ENCODE measurements around the gene MTMR8. TPM values are rescaled to one million over a fixed set of nuclear protein-coding genes. Genes with fewer than 3 reads are reported as not detected.
"Not testable (repeated sequence)": the region's sequence is repeated elsewhere in the genome, so short reads cannot be mapped to it uniquely, and the experiment has no call there.

MTMR8 gene
- polyA plus RNA-seq, 1 donor (not counting 4 experiments of a cell fraction or from before 2014, with no cell fraction given) = 1.1 TPM

- H3K27ac ChIP-seq (ENCODE audit: control insufficient read depth, insufficient read depth, low read length) = no peak overlapping the region
- DNase-seq (ENCODE audit: low read depth, low spot score) (no peak), FAIRE-seq (no peak)
- no peaks in the 10 kb centered on the region for H3K27me3 ChIP-seq (ENCODE audit: control insufficient read depth, extremely low read depth, insufficient read depth, low read length)
- H3K9me3 ChIP-seq (ENCODE audit: control insufficient read depth, low read depth, low read length) = no peaks in the 10 kb centered on the region
- H3K36me3 ChIP-seq (ENCODE audit: control insufficient read depth in 2 of 2, extremely low read depth in 1 of 2, insufficient read depth in 2 of 2, low read length in 2 of 2) = no peaks in the 10 kb centered on the region
- H3K79me2 ChIP-seq (ENCODE audit: control insufficient read depth, insufficient read depth, low read length) = no peaks in the 10 kb centered on the region
- dilution Hi-C loops (cut with MboI; ENCODE audit: extremely low pct_ligation_motif_present, low sequenced_read_pairs) = no loop called here
- H3K4me1 ChIP-seq (ENCODE audit: control insufficient read depth, extremely low read depth, insufficient read depth, low read length) = no peaks in the 10 kb centered on the region
- no peak overlapping the region for H3K9ac ChIP-seq (ENCODE audit: control insufficient read depth, extremely low read depth, insufficient read depth, low read length)
- no peak overlapping the region for H3K4me3 ChIP-seq (ENCODE audit: control insufficient read depth in 2 of 3, extremely low read depth in 1 of 3, insufficient read depth in 2 of 3, low read depth in 1 of 3, low read length in 3 of 3)
- TF ChIP-seq CTCF (optimal IDR thresholded peaks at IDR 0.05 in 1 of 3, IDR thresholded peaks at IDR 0.05 in 1 of 3, conservative IDR thresholded peaks at IDR 0.05 in 1 of 3; ENCODE audit: extremely low read depth in 1 of 3, insufficient read depth in 2 of 3, low read length in 3 of 3) (no peak), EZH2 (IDR thresholded peaks at IDR 0.05; ENCODE audit: low read length) (no peak)
- H3K4me2 ChIP-seq (ENCODE audit: control insufficient read depth, extremely low read depth, insufficient read depth, low read depth, low read length) = no peak overlapping the region
- H2AFZ ChIP-seq (ENCODE audit: control insufficient read depth, low read length) = no peak overlapping the region
- H3K9me1 ChIP-seq (ENCODE audit: control insufficient read depth, extremely low read depth, insufficient read depth, low read length) = no peaks in the 10 kb centered on the region
- no peaks in the 10 kb centered on the region for H4K20me1 ChIP-seq (ENCODE audit: control insufficient read depth, extremely low read depth, insufficient read depth, low read length)
Observed at GRCh38 chrX:64427281-64427680, 32.0 kb upstream of the MTMR8 start.

GRCh38 chrX:64409730-64410129 is 14.5 kb upstream of the MTMR8 start:
- H3K36me3 ChIP-seq (ENCODE audit: control insufficient read depth in 2 of 2, extremely low read depth in 1 of 2, insufficient read depth in 2 of 2, low read length in 2 of 2); DNase-seq (ENCODE audit: low read depth, low spot score); H3K4me2 ChIP-seq (ENCODE audit: control insufficient read depth, extremely low read depth, insufficient read depth, low read depth, low read length); H3K9me1 ChIP-seq (ENCODE audit: control insufficient read depth, extremely low read depth, insufficient read depth, low read length); H3K4me1 ChIP-seq (ENCODE audit: control insufficient read depth, extremely low read depth, insufficient read depth, low read length); H3K79me2 ChIP-seq (ENCODE audit: control insufficient read depth, insufficient read depth, low read length); FAIRE-seq; H3K27ac ChIP-seq (ENCODE audit: control insufficient read depth, insufficient read depth, low read length); H3K9ac ChIP-seq (ENCODE audit: control insufficient read depth, extremely low read depth, insufficient read depth, low read length); H4K20me1 ChIP-seq (ENCODE audit: control insufficient read depth, extremely low read depth, insufficient read depth, low read length); H3K9me3 ChIP-seq (ENCODE audit: control insufficient read depth, low read depth, low read length); H2AFZ ChIP-seq (ENCODE audit: control insufficient read depth, low read length); dilution Hi-C loops (cut with MboI; ENCODE audit: extremely low pct_ligation_motif_present, low sequenced_read_pairs); H3K27me3 ChIP-seq (ENCODE audit: control insufficient read depth, extremely low read depth, insufficient read depth, low read length); H3K4me3 ChIP-seq (ENCODE audit: control insufficient read depth in 2 of 3, extremely low read depth in 1 of 3, insufficient read depth in 2 of 3, low read depth in 1 of 3, low read length in 3 of 3): not testable (repeated sequence)

- DNase-seq (ENCODE audit: low read depth, low spot score) (no peak), FAIRE-seq (no peak)
- Histone ChIP-seq H3K27me3 (ENCODE audit: control insufficient read depth, extremely low read depth, insufficient read depth, low read length) (no peaks in the 10 kb centered on the region), H2AFZ (ENCODE audit: control insufficient read depth, low read length) (no peak overlapping the region), H3K4me1 (ENCODE audit: control insufficient read depth, extremely low read depth, insufficient read depth, low read length) (no peaks in the 10 kb centered on the region), H3K4me3 (ENCODE audit: control insufficient read depth in 2 of 3, extremely low read depth in 1 of 3, insufficient read depth in 2 of 3, low read depth in 1 of 3, low read length in 3 of 3) (no peak overlapping the region), H3K79me2 (ENCODE audit: control insufficient read depth, insufficient read depth, low read length) (no peaks in the 10 kb centered on the region), H4K20me1 (ENCODE audit: control insufficient read depth, extremely low read depth, insufficient read depth, low read length) (no peaks in the 10 kb centered on the region), H3K4me2 (ENCODE audit: control insufficient read depth, extremely low read depth, insufficient read depth, low read depth, low read length) (no peak overlapping the region), H3K36me3 (ENCODE audit: control insufficient read depth in 2 of 2, extremely low read depth in 1 of 2, insufficient read depth in 2 of 2, low read length in 2 of 2) (no peaks in the 10 kb centered on the region), H3K9ac (ENCODE audit: control insufficient read depth, extremely low read depth, insufficient read depth, low read length) (no peak overlapping the region), H3K27ac (ENCODE audit: control insufficient read depth, insufficient read depth, low read length) (no peak overlapping the region), H3K9me3 (ENCODE audit: control insufficient read depth, low read depth, low read length) (no peaks in the 10 kb centered on the region), H3K9me1 (ENCODE audit: control insufficient read depth, extremely low read depth, insufficient read depth, low read length) (no peaks in the 10 kb centered on the region)
- dilution Hi-C loops (cut with MboI; ENCODE audit: extremely low pct_ligation_motif_present, low sequenced_read_pairs) = no loop called here
- TF ChIP-seq EZH2 (IDR thresholded peaks at IDR 0.05; ENCODE audit: low read length) = no peak
- TF ChIP-seq CTCF (optimal IDR thresholded peaks at IDR 0.05 in 1 of 3, IDR thresholded peaks at IDR 0.05 in 1 of 3, conservative IDR thresholded peaks at IDR 0.05 in 1 of 3; ENCODE audit: extremely low read depth in 1 of 3, insufficient read depth in 2 of 3, low read length in 3 of 3) = no peak
Observed at GRCh38 chrX:64398088-64398487, 2.8 kb upstream of the MTMR8 start.

Measured in keratinocyte (primary cell).